SK-N-SH (cell line): ENCODE results near the gene TAF5. TPM values are rescaled to one million over a fixed set of nuclear protein-coding genes. Genes with fewer than 3 reads are reported as not detected.

Experiments
- CTCF ChIA-PET: fragments of 300-600, 350-600 bp; formaldehyde crosslinking; extraction: SDS; loops from one replicate; lab custom pipeline; 2021; lab: Yijun Ruan, JAX
- POLR2A ChIA-PET: fragments of 350-600 bp; sonication (Branson Sonifier 250); formaldehyde crosslinking; extraction: SDS; loops from one replicate; lab custom pipeline; 2020; ENCODE audit warnings: antibody characterized with exemption, inconsistent platforms; lab: Yijun Ruan, JAX
- DNase-seq: peaks from one replicate; pipeline ENCODE4 v3.0.0; 2012
- H2AFZ ChIP-seq: fragments of 200-600 bp; sonication (generic); 2 replicates; pipeline ENCODE4 v1.8.1; 2016; ENCODE audit warnings: antibody characterized with exemption, mild to moderate bottlenecking, low read depth
- H3F3A ChIP-seq: fragments of 200-600 bp; sonication (generic); replicated peaks from 2 replicates; pipeline ENCODE3; 2016; ENCODE audit warnings: antibody characterized with exemption, mild to moderate bottlenecking; ENCODE audit not compliant: insufficient read depth
- H3K27ac ChIP-seq, 2 experiments: fragments of 200-500 bp in 1 of 2; fragments of 200-600 bp in 1 of 2; sonication (Bioruptor generic) in 1 of 2; sonication (generic), shearing (Covaris generic) in 1 of 2; 2 replicates each; pipeline versions ENCODE4 v1.5.1 to v1.6.1; 2014 to 2016; ENCODE audit warnings: low read depth in 2 of 2, inconsistent platforms in 1 of 2, low read length in 1 of 2, mild to moderate bottlenecking in 1 of 2, mixed read lengths in 1 of 2
- H3K27me3 ChIP-seq: fragments of 200-600 bp; sonication (generic), shearing (Covaris generic); 2 replicates; pipeline ENCODE4 v1.6.1; 2016; ENCODE audit warnings: mixed run types; ENCODE audit not compliant: insufficient read depth
- H3K36me3 ChIP-seq, 2 experiments: fragments of 200-500 bp in 1 of 2; fragments of 200-600 bp in 1 of 2; sonication (Bioruptor generic) in 1 of 2; sonication (generic) in 1 of 2; replicated peaks in 1 of 2; 2 replicates each; pipeline versions ENCODE3 to v1.5.1; 2014 to 2016; ENCODE audit warnings: low read length in 1 of 2, mild to moderate bottlenecking in 1 of 2; ENCODE audit not compliant: insufficient read depth in 2 of 2, control insufficient read depth in 1 of 2
- H3K4me1 ChIP-seq, 2 experiments: fragments of 200-500 bp in 1 of 2; fragments of 200-600 bp in 1 of 2; sonication (Bioruptor generic) in 1 of 2; sonication (generic), shearing (Covaris generic) in 1 of 2; 2 replicates each; pipeline versions ENCODE4 v1.5.1 to v1.6.1; 2014 to 2016; ENCODE audit warnings: low read depth in 1 of 2, low read length in 1 of 2, mixed run types in 1 of 2; ENCODE audit not compliant: insufficient read depth in 2 of 2, control insufficient read depth in 1 of 2
- H3K4me2 ChIP-seq: fragments of 200-600 bp; sonication (generic), shearing (Covaris generic); 2 replicates; pipeline ENCODE4 v1.6.1; 2017; ENCODE audit warnings: mixed run types
- H3K4me3 ChIP-seq, 2 experiments: fragments of 200-500 bp in 1 of 2; fragments of 200-600 bp in 1 of 2; sonication (Bioruptor generic) in 1 of 2; sonication (generic), shearing (Covaris generic) in 1 of 2; 2 replicates each; pipeline versions ENCODE4 v1.5.1 to v1.8.1; 2014 to 2016; ENCODE audit warnings: low read depth in 2 of 2, inconsistent platforms in 1 of 2, low read length in 1 of 2, mild to moderate bottlenecking in 1 of 2, mixed read lengths in 1 of 2, moderate library complexity in 1 of 2
- H3K79me2 ChIP-seq: fragments of 200-600 bp; sonication (generic); 2 replicates; pipeline ENCODE4 v1.8.1; 2017; ENCODE audit warnings: mild to moderate bottlenecking; ENCODE audit not compliant: insufficient read depth
- H3K9ac ChIP-seq: fragments of 200-600 bp; sonication (generic); 2 replicates; pipeline ENCODE4 v1.6.1; 2017; ENCODE audit warnings: mixed run types
- H3K9me2 ChIP-seq: fragments of 200-600 bp; sonication (generic); 2 replicates; pipeline ENCODE4 v1.6.1; 2017; ENCODE audit warnings: mixed run types
- H3K9me3 ChIP-seq: fragments of 200-600 bp; sonication (generic); 2 replicates; pipeline ENCODE4 v1.6.1; 2017; ENCODE audit warnings: mixed run types, mild to moderate bottlenecking, moderate library complexity
- H4K20me1 ChIP-seq: fragments of 200-600 bp; sonication (generic); 2 replicates; pipeline ENCODE4 v1.6.1; 2017; ENCODE audit warnings: mild to moderate bottlenecking, mixed run types; ENCODE audit not compliant: insufficient read depth
- CTCF ChIP-seq: fragments of 200-600 bp; sonication (generic); IDR thresholded peaks from 2 replicates; pipeline ENCODE4 v1.6.1; 2017; ENCODE audit warnings: antibody characterized with exemption, mild to moderate bottlenecking, moderate library complexity
- ELF1 ChIP-seq: IDR thresholded peaks from 2 replicates; pipeline ENCODE4 v1.4.0; 2012
- EZH2phosphoT487 ChIP-seq: fragments of 200-600 bp; sonication (generic); IDR thresholded peaks from 2 replicates; pipeline ENCODE4 v1.6.1; 2017; ENCODE audit warnings: low read depth, mixed run types, mild to moderate bottlenecking, antibody characterized with exemption, moderate library complexity, borderline replicate concordance
- FOXJ3 ChIP-seq: sonication (generic); formaldehyde crosslinking; IDR thresholded peaks from 2 replicates; pipeline ENCODE4 v1.5.1; 2020; ENCODE audit warnings: mild to moderate bottlenecking, missing genetic modification reagents
- GABPA ChIP-seq: IDR thresholded peaks from 2 replicates; pipeline ENCODE4 v1.4.0; 2012; ENCODE audit warnings: low read depth, mild to moderate bottlenecking
- JUND ChIP-seq: IDR thresholded peaks from 2 replicates; pipeline ENCODE4 v1.4.0; 2012
- MAX ChIP-seq: IDR thresholded peaks from 2 replicates; pipeline ENCODE4 v1.4.0; 2012; ENCODE audit warnings: low read depth
- MXI1 ChIP-seq: IDR thresholded peaks from 2 replicates; pipeline ENCODE4 v1.6.1; 2012; ENCODE audit warnings: mild to moderate bottlenecking, low read depth, low read length, improper control_type of control experiment
- NRF1 ChIP-seq: IDR thresholded peaks from 2 replicates; pipeline ENCODE4 v1.6.1; 2012; ENCODE audit warnings: low read depth, mild to moderate bottlenecking, low read length
- POLR2AphosphoS5 ChIP-seq: IDR thresholded peaks from 2 replicates; pipeline ENCODE4 v1.6.1; 2012; ENCODE audit warnings: low read depth, low read length
- RAD21 ChIP-seq: IDR thresholded peaks from 2 replicates; pipeline ENCODE4 v1.6.1; 2012; ENCODE audit warnings: mild to moderate bottlenecking, low read length
- REST ChIP-seq: IDR thresholded peaks from 2 replicates; pipeline ENCODE4 v1.6.1; 2012; ENCODE audit warnings: mild to moderate bottlenecking, low read depth, low read length, moderate library complexity
- RXRA ChIP-seq: IDR thresholded peaks from 2 replicates; pipeline ENCODE4 v1.4.0; 2012; ENCODE audit warnings: low read depth, mild to moderate bottlenecking, borderline replicate concordance
- SIN3A ChIP-seq: IDR thresholded peaks from 2 replicates; pipeline ENCODE4 v1.6.1; 2012; ENCODE audit warnings: low read depth, mild to moderate bottlenecking, low read length, moderate library complexity, borderline replicate concordance
- TAF1 ChIP-seq: IDR thresholded peaks from 2 replicates; pipeline ENCODE4 v1.6.1; 2012; ENCODE audit warnings: low read depth, mild to moderate bottlenecking, low read length, moderate library complexity, borderline replicate concordance
- TEAD4 ChIP-seq: IDR thresholded peaks from 2 replicates; pipeline ENCODE4 v1.4.0; 2012; ENCODE audit warnings: mild to moderate bottlenecking, borderline replicate concordance; ENCODE audit not compliant: insufficient read depth
- USF2 ChIP-seq: fragments of 150-350 bp; IDR thresholded peaks from 2 replicates; pipeline ENCODE4 v1.6.1; 2017; ENCODE audit warnings: antibody characterized with exemption, low read length, low read depth, borderline replicate concordance
- YY1 ChIP-seq: IDR thresholded peaks from 2 replicates; pipeline ENCODE4 v1.4.0; 2012; ENCODE audit warnings: low read depth, mild to moderate bottlenecking
- WGBS: methylation state at CpG from one replicate; pipeline ENCODE4 v1.1.6; 2017; ENCODE audit warnings: low lambda C conversion rate; 5-methylcytosine and 5-hydroxymethylcytosine counted together
- polyA plus RNA-seq, 3 experiments: library from polyadenylated mRNA; depleted of rRNA; stranded (reverse); fragments of >200 nt; gene quantifications; 2 replicates each; pipeline ENCODE4 v1.2.3, GENCODE V29; 2012

The TAF5 gene
- 1.3 and 1.4 TPM in 2 replicates for polyA plus RNA-seq (2012; rRNA removed)
- 1.7 and 1.9 TPM in 2 replicates for polyA plus RNA-seq (2012; cell fraction: cytosol; rRNA removed)
- 1.5 and 1.8 TPM in 2 replicates for polyA plus RNA-seq (2012; cell fraction: nucleus; rRNA removed)

- Histone ChIP-seq H3F3A (peaks cover 14% of the 10 kb centered on the region), H3K9ac (peak within 1 kb of the TSS; percentile 72), H3K79me2 (peaks cover 37% of the 10 kb centered on the region), H3K9me3 (no peaks in the 10 kb centered on the region), H3K27ac (peak within 1 kb of the TSS; percentile 64 to 79)
- CTCF ChIA-PET = interaction anchor here (0.9 to 1.4 kb wide), 3 partner anchors 15 to 28 kb away, joined by 3 to 4 read pairs (median 3); partner anchors contain the start of genes ATP5MK and PCGF6
- 1% methylated on average over 23 of the region's 81 CpGs for WGBS
- TF ChIP-seq POLR2AphosphoS5 (peak; percentile 96), RAD21 (no peak), NRF1 (no peak), CTCF (no peak), FOXJ3 (CRISPR knock-in tag) (peak; percentile 59; the same call in 1 of the 2 replicates), TEAD4 (no peak), MXI1 (peak; percentile 78), MAX (peak; percentile 84), TAF1 (peak; percentile 100), RXRA (no peak), SIN3A (peak; percentile 56; the same call in 1 of the 2 replicates), USF2 (no peak), REST (peak; percentile 86), JUND (no peak), ELF1 (peak; percentile 82), YY1 (peak; percentile 98), GABPA (peak; percentile 66), EZH2phosphoT487 (no peak)
- TF ChIP-seq, all 33 proteins: peak for 10
- Histone ChIP-seq H3K4me2 (peak within 1 kb of the TSS; percentile 75), H4K20me1 (no peaks in the 10 kb centered on the region), H2AFZ (peak within 1 kb of the TSS; percentile 97), H3K27me3 (no peaks in the 10 kb centered on the region), H3K36me3 (peaks cover 0 to under 1% of the 10 kb centered on the region in 2 experiments), H3K4me1 (peaks cover 0 to 3% of the 10 kb centered on the region in 2 experiments; a peak in 1 of 4 replicates), H3K4me3 (peak within 1 kb of the TSS; percentile 69 to 90), H3K9me2 (no peaks in the 10 kb centered on the region)
- POLR2A ChIA-PET = interaction anchor here (0.5 to 1.8 kb wide), 3 partner anchors 9 to 29 kb away, joined by 3 to 5 read pairs (median 3); partner anchors contain the start of genes ATP5MK and PDCD11
- DNase-seq = peak; percentile 91
Measured at GRCh38 chr10:103367782-103368518, at the start of gene TAF5. Gene TAF5 (plus strand): TSS chr10:103367976. CDS start chr10:103367990, 14 bp downstream.
